Body of pancreas (tissue), 4 donors: ENCODE data around the gene ICOSLG.
"Not testable (repeated sequence)": the region's sequence is repeated elsewhere in the genome, so short reads cannot be mapped to it uniquely, and the experiment has no call there.

Experiments
- POLR2A ChIP-seq, 3 donors: fragments of 450-650 bp; IDR thresholded peaks; one replicate each; pipeline ENCODE4 v1.6.1; 2016; ENCODE audit warnings: antibody characterized with exemption in 3 of 3, mild to moderate bottlenecking in 2 of 3
- TF ChIP-seq, protein P1 (sequence below), 7 experiments: fragments of 450-650 bp in 4 of 7; fragments of 200-600 bp in 3 of 7; sonication (generic) in 3 of 7; IDR thresholded peaks; one replicate each; pipeline ENCODE4 v1.5.1; 2016 to 2019; ENCODE audit warnings: antibody characterized with exemption in 7 of 7

- not testable (repeated sequence) for TF ChIP-seq POLR2A (IDR thresholded peaks at IDR 0.05)
- TF ChIP-seq, protein P1, sequence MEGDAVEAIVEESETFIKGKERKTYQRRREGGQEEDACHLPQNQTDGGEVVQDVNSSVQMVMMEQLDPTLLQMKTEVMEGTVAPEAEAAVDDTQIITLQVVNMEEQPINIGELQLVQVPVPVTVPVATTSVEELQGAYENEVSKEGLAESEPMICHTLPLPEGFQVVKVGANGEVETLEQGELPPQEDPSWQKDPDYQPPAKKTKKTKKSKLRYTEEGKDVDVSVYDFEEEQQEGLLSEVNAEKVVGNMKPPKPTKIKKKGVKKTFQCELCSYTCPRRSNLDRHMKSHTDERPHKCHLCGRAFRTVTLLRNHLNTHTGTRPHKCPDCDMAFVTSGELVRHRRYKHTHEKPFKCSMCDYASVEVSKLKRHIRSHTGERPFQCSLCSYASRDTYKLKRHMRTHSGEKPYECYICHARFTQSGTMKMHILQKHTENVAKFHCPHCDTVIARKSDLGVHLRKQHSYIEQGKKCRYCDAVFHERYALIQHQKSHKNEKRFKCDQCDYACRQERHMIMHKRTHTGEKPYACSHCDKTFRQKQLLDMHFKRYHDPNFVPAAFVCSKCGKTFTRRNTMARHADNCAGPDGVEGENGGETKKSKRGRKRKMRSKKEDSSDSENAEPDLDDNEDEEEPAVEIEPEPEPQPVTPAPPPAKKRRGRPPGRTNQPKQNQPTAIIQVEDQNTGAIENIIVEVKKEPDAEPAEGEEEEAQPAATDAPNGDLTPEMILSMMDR (IDR thresholded peaks at IDR 0.05), result not testable (repeated sequence)
Measured at GRCh38 chr21:44211574-44211973, 29.2 kb downstream of the ICOSLG start.
